Measurements from ENCODE around the gene MAB21L4.

GRCh38 chr2:240921311-240921994 lies 25.5 kb upstream of the MAB21L4 start:
- TF ChIP-seq POLR2AphosphoS5 (IDR thresholded peaks at IDR 0.05; ENCODE audit: low read depth, low read length) (no peak), SIN3A (IDR thresholded peaks at IDR 0.05; ENCODE audit: low read depth) (no peak), YY1 (IDR thresholded peaks at IDR 0.05; ENCODE audit: extremely low read depth, insufficient replicate concordance, low read depth, low read length) (no peak), CTCF (IDR thresholded peaks at IDR 0.05 in 2 of 3, conservative IDR thresholded peaks at IDR 0.05 in 1 of 3; ENCODE audit: borderline replicate concordance in 1 of 3, insufficient read depth in 1 of 3, low read depth in 2 of 3, low read length in 2 of 3) (no peak), EGR1 (IDR thresholded peaks at IDR 0.05; ENCODE audit: low read depth) (no peak)
